Measurements from ENCODE around the gene KLHL25.

KLHL25 gene

DNA sequence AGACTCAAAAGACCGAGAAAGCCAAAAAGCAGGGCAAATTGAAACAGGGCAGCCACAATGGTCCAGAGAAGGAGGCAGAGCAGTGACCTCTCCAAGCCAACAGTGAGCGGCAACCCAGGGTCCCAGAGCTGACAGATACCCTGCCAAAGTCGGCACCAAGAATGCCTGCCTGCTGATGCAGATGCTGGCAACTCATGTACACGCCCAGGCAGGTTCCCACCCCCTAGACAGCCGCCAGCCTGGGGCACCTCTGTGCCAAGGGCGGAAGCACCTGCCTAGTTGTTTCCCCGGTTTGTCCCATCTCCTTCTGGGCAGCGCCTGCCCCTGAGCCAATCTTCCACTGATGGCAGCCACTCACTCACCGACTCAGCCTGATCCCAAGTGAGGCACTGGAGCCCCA is 22.1 kb downstream of the KLHL25 start:
- H3K27me3 ChIP-seq (ENCODE audit: control insufficient read depth, low read length) = no peaks in the 10 kb centered on the region
- no peaks in the 10 kb centered on the region for H3K79me2 ChIP-seq (ENCODE audit: control insufficient read depth, low read length)
- no peaks in the 10 kb centered on the region for H3K9me2 ChIP-seq (replicated peaks; ENCODE audit: control insufficient read depth, low read length)
- TF ChIP-seq, protein P1, sequence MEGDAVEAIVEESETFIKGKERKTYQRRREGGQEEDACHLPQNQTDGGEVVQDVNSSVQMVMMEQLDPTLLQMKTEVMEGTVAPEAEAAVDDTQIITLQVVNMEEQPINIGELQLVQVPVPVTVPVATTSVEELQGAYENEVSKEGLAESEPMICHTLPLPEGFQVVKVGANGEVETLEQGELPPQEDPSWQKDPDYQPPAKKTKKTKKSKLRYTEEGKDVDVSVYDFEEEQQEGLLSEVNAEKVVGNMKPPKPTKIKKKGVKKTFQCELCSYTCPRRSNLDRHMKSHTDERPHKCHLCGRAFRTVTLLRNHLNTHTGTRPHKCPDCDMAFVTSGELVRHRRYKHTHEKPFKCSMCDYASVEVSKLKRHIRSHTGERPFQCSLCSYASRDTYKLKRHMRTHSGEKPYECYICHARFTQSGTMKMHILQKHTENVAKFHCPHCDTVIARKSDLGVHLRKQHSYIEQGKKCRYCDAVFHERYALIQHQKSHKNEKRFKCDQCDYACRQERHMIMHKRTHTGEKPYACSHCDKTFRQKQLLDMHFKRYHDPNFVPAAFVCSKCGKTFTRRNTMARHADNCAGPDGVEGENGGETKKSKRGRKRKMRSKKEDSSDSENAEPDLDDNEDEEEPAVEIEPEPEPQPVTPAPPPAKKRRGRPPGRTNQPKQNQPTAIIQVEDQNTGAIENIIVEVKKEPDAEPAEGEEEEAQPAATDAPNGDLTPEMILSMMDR (IDR thresholded peaks at IDR 0.05; ENCODE audit: low read depth, low read length, poor library complexity, severe bottlenecking) = no peak
- TF ChIP-seq EZH2phosphoT487 (IDR thresholded peaks at IDR 0.05; ENCODE audit: borderline replicate concordance, low read length) = no peak
- no peaks in the 10 kb centered on the region for H3K9me3 ChIP-seq (ENCODE audit: control insufficient read depth, insufficient read depth, low read length)
- no peaks in the 10 kb centered on the region for H3F3A ChIP-seq (ENCODE audit: control insufficient read depth, insufficient read depth)
- no peak overlapping the region for H3K4me2 ChIP-seq (ENCODE audit: low read length)
- H3K27ac ChIP-seq (ENCODE audit: low read depth, low read length) = no peak overlapping the region
- no peaks in the 10 kb centered on the region for H3K36me3 ChIP-seq (ENCODE audit: control insufficient read depth, low read length)
- H3K4me1 ChIP-seq (ENCODE audit: control insufficient read depth, low read length) = no peaks in the 10 kb centered on the region
- H4K20me1 ChIP-seq (ENCODE audit: control insufficient read depth, insufficient read depth, low read depth, low read length) = no peaks in the 10 kb centered on the region; the same call in 1 of the 2 replicates
- no peak overlapping the region for H3K4me3 ChIP-seq (ENCODE audit: low read length)

DNA sequence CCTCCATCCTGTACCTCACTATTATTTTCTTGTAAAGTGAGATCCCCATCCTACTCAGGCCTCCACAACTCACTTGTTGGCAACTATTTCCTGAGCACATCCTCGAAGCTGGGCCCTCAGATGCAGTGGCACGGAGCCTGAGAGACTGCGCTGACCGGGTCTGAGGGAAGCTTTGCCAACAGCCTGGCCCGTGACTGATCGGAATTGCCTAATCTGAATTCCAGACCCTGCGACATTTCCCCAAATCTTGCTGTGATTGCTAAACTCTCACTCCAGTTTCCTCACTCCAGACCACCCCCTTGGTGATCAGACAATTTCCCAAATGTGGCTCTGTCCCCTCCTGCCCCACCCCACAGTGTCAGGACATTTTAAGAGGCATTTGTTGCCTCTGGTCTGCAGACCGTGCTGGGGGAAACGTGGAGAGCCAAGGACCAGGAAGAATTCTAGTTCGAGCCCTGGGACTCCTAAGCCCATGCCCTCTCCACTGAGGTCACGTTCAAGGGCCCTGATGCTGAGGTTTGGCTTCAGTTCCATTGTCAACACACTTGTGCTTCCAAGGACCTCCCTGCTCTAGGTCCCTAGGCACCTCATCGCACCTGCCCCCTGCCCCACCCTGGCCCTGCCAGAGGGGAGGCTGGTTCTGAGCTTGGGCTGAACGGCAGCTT is 22.8 kb downstream of the KLHL25 start:
- Histone ChIP-seq H3K79me2 (ENCODE audit: control insufficient read depth, low read length) (no peaks in the 10 kb centered on the region), H3K4me3 (ENCODE audit: low read length) (no peak overlapping the region), H3K9me2 (replicated peaks; ENCODE audit: control insufficient read depth, low read length) (no peaks in the 10 kb centered on the region), H3K36me3 (ENCODE audit: control insufficient read depth, low read length) (no peaks in the 10 kb centered on the region), H3K4me1 (ENCODE audit: control insufficient read depth, low read length) (no peaks in the 10 kb centered on the region), H3K9me3 (ENCODE audit: control insufficient read depth, insufficient read depth, low read length) (no peaks in the 10 kb centered on the region), H4K20me1 (ENCODE audit: control insufficient read depth, insufficient read depth, low read depth, low read length) (no peaks in the 10 kb centered on the region; the same call in 1 of the 2 replicates), H3F3A (ENCODE audit: control insufficient read depth, insufficient read depth) (no peaks in the 10 kb centered on the region), H3K4me2 (ENCODE audit: low read length) (no peak overlapping the region), H3K27ac (ENCODE audit: low read depth, low read length) (no peak overlapping the region), H3K27me3 (ENCODE audit: control insufficient read depth, low read length) (no peaks in the 10 kb centered on the region)
- TF ChIP-seq, protein P1 (IDR thresholded peaks at IDR 0.05; ENCODE audit: low read depth, low read length, poor library complexity, severe bottlenecking) = no peak
- no peak for TF ChIP-seq EZH2phosphoT487 (IDR thresholded peaks at IDR 0.05; ENCODE audit: borderline replicate concordance, low read length)

DNA sequence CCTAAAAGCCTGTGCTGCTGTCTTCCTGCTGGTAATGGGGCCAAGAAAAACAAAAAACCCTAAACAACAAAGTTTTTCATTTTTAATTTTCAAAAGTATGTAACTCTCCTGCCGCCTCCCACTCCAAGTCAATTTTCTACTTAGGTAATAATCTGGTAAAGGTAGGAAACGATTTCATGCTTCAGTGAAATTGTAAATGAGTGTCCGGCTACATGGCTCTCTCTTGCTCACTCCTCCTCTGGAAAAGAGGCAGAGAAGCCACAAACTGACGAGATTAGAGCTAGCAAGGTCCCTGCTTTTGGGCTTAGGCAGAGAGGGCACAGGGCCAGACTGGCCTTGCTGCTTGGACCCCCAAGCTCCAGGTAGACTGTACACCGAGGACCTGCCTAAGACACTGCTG is 23.5 kb downstream of the KLHL25 start:
- no peak overlapping the region for H3K4me2 ChIP-seq (ENCODE audit: low read length)
- no peaks in the 10 kb centered on the region for H3K9me3 ChIP-seq (ENCODE audit: control insufficient read depth, insufficient read depth, low read length)
- H3K9me2 ChIP-seq (replicated peaks; ENCODE audit: control insufficient read depth, low read length) = no peaks in the 10 kb centered on the region
- no peaks in the 10 kb centered on the region for H3F3A ChIP-seq (ENCODE audit: control insufficient read depth, insufficient read depth)
- H3K4me3 ChIP-seq (ENCODE audit: low read length) = no peak overlapping the region
- H3K36me3 ChIP-seq (ENCODE audit: control insufficient read depth, low read length) = no peaks in the 10 kb centered on the region
- H3K4me1 ChIP-seq (ENCODE audit: control insufficient read depth, low read length) = no peaks in the 10 kb centered on the region
- no peaks in the 10 kb centered on the region; the same call in 1 of the 2 replicates for H4K20me1 ChIP-seq (ENCODE audit: control insufficient read depth, insufficient read depth, low read depth, low read length)
- TF ChIP-seq EZH2phosphoT487 (IDR thresholded peaks at IDR 0.05; ENCODE audit: borderline replicate concordance, low read length) = no peak
- TF ChIP-seq, protein P1 (IDR thresholded peaks at IDR 0.05; ENCODE audit: low read depth, low read length, poor library complexity, severe bottlenecking) = no peak
- H3K27me3 ChIP-seq (ENCODE audit: control insufficient read depth, low read length) = no peaks in the 10 kb centered on the region
- no peak overlapping the region for H3K27ac ChIP-seq (ENCODE audit: low read depth, low read length)
- H3K79me2 ChIP-seq (ENCODE audit: control insufficient read depth, low read length) = no peaks in the 10 kb centered on the region

Data from DOHH2 (cell line).